ENCODE data around the gene USP6NL. TPM values are rescaled to one million over a fixed set of nuclear protein-coding genes. Genes with fewer than 3 reads are reported as not detected.

Gene USP6NL
- total and polyA plus RNA-seq, 9 of the 15 experiments (the other 6 are each of a cell fraction or from before 2014, with no cell fraction given) = 3.2 to 26.6 (median 19.8) TPM

DNA sequence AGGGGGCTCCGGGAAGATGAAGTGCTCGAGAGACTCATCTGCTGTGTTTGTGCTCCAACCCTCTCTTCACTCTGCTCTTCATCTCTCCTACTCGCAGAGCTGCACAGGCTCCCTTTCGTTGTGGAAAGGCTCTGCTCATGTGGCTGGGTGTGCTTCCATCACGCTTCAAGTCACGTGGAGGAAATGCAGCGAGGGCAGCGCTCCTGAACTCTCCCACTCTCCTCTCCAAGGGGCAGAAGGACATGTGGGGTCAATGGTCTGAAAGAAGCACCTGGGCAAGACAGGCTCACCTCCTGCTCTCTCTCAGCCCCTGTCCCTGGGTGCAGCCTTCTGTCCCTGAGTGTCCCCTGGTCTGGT, 72.6 kb downstream of the USP6NL start (continued):
- TF ChIP-seq, protein P1, sequence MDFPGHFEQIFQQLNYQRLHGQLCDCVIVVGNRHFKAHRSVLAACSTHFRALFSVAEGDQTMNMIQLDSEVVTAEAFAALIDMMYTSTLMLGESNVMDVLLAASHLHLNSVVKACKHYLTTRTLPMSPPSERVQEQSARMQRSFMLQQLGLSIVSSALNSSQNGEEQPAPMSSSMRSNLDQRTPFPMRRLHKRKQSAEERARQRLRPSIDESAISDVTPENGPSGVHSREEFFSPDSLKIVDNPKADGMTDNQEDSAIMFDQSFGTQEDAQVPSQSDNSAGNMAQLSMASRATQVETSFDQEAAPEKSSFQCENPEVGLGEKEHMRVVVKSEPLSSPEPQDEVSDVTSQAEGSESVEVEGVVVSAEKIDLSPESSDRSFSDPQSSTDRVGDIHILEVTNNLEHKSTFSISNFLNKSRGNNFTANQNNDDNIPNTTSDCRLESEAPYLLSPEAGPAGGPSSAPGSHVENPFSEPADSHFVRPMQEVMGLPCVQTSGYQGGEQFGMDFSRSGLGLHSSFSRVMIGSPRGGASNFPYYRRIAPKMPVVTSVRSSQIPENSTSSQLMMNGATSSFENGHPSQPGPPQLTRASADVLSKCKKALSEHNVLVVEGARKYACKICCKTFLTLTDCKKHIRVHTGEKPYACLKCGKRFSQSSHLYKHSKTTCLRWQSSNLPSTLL (IDR thresholded peaks at IDR 0.05) = no peak
- TF ChIP-seq RBM17 (IDR thresholded peaks at IDR 0.05; ENCODE audit: borderline replicate concordance, low read depth, low read length) = no peak
- TF ChIP-seq, protein P2, sequence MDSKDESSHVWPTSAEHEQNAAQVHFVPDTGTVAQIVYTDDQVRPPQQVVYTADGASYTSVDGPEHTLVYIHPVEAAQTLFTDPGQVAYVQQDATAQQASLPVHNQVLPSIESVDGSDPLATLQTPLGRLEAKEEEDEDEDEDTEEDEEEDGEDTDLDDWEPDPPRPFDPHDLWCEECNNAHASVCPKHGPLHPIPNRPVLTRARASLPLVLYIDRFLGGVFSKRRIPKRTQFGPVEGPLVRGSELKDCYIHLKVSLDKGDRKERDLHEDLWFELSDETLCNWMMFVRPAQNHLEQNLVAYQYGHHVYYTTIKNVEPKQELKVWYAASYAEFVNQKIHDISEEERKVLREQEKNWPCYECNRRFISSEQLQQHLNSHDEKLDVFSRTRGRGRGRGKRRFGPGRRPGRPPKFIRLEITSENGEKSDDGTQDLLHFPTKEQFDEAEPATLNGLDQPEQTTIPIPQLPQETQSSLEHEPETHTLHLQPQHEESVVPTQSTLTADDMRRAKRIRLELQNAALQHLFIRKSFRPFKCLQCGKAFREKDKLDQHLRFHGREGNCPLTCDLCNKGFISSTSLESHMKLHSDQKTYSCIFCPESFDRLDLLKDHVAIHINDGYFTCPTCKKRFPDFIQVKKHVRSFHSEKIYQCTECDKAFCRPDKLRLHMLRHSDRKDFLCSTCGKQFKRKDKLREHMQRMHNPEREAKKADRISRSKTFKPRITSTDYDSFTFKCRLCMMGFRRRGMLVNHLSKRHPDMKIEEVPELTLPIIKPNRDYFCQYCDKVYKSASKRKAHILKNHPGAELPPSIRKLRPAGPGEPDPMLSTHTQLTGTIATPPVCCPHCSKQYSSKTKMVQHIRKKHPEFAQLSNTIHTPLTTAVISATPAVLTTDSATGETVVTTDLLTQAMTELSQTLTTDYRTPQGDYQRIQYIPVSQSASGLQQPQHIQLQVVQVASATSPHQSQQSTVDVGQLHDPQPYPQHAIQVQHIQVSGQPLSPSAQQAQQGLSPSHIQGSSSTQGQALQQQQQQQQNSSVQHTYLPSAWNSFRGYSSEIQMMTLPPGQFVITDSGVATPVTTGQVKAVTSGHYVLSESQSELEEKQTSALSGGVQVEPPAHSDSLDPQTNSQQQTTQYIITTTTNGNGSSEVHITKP (IDR thresholded peaks at IDR 0.05; ENCODE audit: partially characterized antibody) = peak; percentile 28
- TF ChIP-seq, protein P3, sequence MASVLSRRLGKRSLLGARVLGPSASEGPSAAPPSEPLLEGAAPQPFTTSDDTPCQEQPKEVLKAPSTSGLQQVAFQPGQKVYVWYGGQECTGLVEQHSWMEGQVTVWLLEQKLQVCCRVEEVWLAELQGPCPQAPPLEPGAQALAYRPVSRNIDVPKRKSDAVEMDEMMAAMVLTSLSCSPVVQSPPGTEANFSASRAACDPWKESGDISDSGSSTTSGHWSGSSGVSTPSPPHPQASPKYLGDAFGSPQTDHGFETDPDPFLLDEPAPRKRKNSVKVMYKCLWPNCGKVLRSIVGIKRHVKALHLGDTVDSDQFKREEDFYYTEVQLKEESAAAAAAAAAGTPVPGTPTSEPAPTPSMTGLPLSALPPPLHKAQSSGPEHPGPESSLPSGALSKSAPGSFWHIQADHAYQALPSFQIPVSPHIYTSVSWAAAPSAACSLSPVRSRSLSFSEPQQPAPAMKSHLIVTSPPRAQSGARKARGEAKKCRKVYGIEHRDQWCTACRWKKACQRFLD (CRISPR knock-in tag; IDR thresholded peaks at IDR 0.05) = 0 out of 2 replicates have a peak, but pooled peaks have one; percentile 55
- TF ChIP-seq, protein P4, sequence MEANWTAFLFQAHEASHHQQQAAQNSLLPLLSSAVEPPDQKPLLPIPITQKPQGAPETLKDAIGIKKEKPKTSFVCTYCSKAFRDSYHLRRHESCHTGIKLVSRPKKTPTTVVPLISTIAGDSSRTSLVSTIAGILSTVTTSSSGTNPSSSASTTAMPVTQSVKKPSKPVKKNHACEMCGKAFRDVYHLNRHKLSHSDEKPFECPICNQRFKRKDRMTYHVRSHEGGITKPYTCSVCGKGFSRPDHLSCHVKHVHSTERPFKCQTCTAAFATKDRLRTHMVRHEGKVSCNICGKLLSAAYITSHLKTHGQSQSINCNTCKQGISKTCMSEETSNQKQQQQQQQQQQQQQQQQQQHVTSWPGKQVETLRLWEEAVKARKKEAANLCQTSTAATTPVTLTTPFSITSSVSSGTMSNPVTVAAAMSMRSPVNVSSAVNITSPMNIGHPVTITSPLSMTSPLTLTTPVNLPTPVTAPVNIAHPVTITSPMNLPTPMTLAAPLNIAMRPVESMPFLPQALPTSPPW (CRISPR knock-in tag; IDR thresholded peaks at IDR 0.05) = no peak
- TF ChIP-seq, protein P5, sequence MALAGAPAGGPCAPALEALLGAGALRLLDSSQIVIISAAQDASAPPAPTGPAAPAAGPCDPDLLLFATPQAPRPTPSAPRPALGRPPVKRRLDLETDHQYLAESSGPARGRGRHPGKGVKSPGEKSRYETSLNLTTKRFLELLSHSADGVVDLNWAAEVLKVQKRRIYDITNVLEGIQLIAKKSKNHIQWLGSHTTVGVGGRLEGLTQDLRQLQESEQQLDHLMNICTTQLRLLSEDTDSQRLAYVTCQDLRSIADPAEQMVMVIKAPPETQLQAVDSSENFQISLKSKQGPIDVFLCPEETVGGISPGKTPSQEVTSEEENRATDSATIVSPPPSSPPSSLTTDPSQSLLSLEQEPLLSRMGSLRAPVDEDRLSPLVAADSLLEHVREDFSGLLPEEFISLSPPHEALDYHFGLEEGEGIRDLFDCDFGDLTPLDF (CRISPR knock-in tag; IDR thresholded peaks at IDR 0.05) = no peak
